CD4-positive, alpha-beta T cell (primary cell): ENCODE data around the gene LRPPRC. TPM values are rescaled to one million over a fixed set of nuclear protein-coding genes. Genes with fewer than 3 reads are reported as not detected.

Source experiments
- ATAC-seq: fragments of 200-7000 bp; cut with Tn5 transposase; one replicate; pipeline ENCODE4 v1.10.0; 2022; ENCODE audit warnings: mild to moderate bottlenecking; ENCODE audit not compliant: poor library complexity
- CTCF ChIA-PET: fragments of 350-600 bp; sonication (Branson Sonifier 250); formaldehyde crosslinking; loops from one replicate; lab custom pipeline; 2021; ENCODE audit warnings: antibody characterized with exemption, inconsistent platforms; lab: Charles Lee
- POLR2A ChIA-PET: fragments of 350-600 bp; sonication (Branson Sonifier 250); formaldehyde crosslinking; loops from one replicate; lab custom pipeline; 2021; ENCODE audit warnings: antibody characterized with exemption, inconsistent platforms; lab: Charles Lee
- DNase-seq, 14 experiments: peaks; one replicate each; pipeline ENCODE4 v3.0.0-alpha.2; 2013 to 2020; ENCODE audit warnings: mixed read lengths in 2 of 14
- H3K27ac ChIP-seq, 2 donors: one replicate each; pipeline versions ENCODE4 v1.5.1 to v1.7.0; 2013; ENCODE audit warnings: low read length in 2 of 2, low read depth in 1 of 2, mild to moderate bottlenecking in 1 of 2
- H3K27me3 ChIP-seq, 2 experiments: 1 replicate in 1 of 2; 2 replicates in 1 of 2; pipeline versions ENCODE4 v1.6.1 to v1.7.0; 2013; ENCODE audit warnings: low read length in 2 of 2, control low read depth in 1 of 2, mild to moderate bottlenecking in 1 of 2, moderate library complexity in 1 of 2; ENCODE audit not compliant: insufficient read depth in 2 of 2, control insufficient read depth in 1 of 2
- H3K36me3 ChIP-seq: one replicate; pipeline ENCODE4 v1.6.1; 2013; ENCODE audit warnings: low read length, control low read depth; ENCODE audit not compliant: insufficient read depth
- H3K4me1 ChIP-seq: one replicate; pipeline ENCODE4 v1.6.1; 2013; ENCODE audit warnings: low read length, control low read depth; ENCODE audit not compliant: insufficient read depth
- H3K4me3 ChIP-seq: one replicate; pipeline ENCODE4 v1.5.1; 2013; ENCODE audit warnings: mild to moderate bottlenecking, low read length, moderate library complexity
- H3K9me3 ChIP-seq, 2 experiments: 1 replicate in 1 of 2; 2 replicates in 1 of 2; pipeline versions ENCODE4 v1.6.1 to v1.7.0; 2013; ENCODE audit warnings: low read length in 2 of 2, mild to moderate bottlenecking in 2 of 2, control low read depth in 1 of 2, moderate library complexity in 1 of 2; ENCODE audit not compliant: control insufficient read depth in 1 of 2, insufficient read depth in 1 of 2
- H3K27ac Mint-ChIP-seq: one replicate; pipeline ENCODE4 v1.8.0; 2020; ENCODE audit warnings: mixed read lengths
- H3K27me3 Mint-ChIP-seq: one replicate; pipeline ENCODE4 v1.8.0; 2021; ENCODE audit warnings: mixed read lengths
- H3K36me3 Mint-ChIP-seq: one replicate; pipeline ENCODE4 v1.8.0; 2021; ENCODE audit warnings: low read depth, mixed read lengths
- H3K4me1 Mint-ChIP-seq: one replicate; pipeline ENCODE4 v1.8.0; 2021; ENCODE audit warnings: low read depth, mixed read lengths
- H3K4me3 Mint-ChIP-seq: one replicate; pipeline ENCODE4 v1.8.0; 2020; ENCODE audit warnings: mild to moderate bottlenecking, mixed read lengths
- H3K9me3 Mint-ChIP-seq: one replicate; pipeline ENCODE4 v1.8.0; 2020; ENCODE audit warnings: mixed read lengths
- intact Hi-C, 2 experiments: fragments of 100-400 bp; cut with DNase I in 1 of 2; cut with micrococcal nuclease in 1 of 2; formaldehyde crosslinking; loops; one replicate each; pipeline versions ENCODE4 v1.15.1 to v1.9.0; 2023 to 2025; cut with DNase I, micrococcal nuclease
- total RNA-seq, 174 experiments: library from RNA in 2 of 174; stranded (reverse) in 2 of 174; gene quantifications; one replicate each; pipeline ENCODE4 v1.2.3 and lab custom pipeline; 2021 to 2026
- TF ChIP-seq, protein P1 (sequence below): fragments of 200-600 bp; IDR thresholded peaks from one replicate; pipeline ENCODE4 v1.8.0; 2022; ENCODE audit warnings: antibody characterized with exemption, mild to moderate bottlenecking

LRPPRC gene
- total RNA-seq, 2 experiments from 2014 or later, result 55.2 to 55.4 TPM

DNA sequence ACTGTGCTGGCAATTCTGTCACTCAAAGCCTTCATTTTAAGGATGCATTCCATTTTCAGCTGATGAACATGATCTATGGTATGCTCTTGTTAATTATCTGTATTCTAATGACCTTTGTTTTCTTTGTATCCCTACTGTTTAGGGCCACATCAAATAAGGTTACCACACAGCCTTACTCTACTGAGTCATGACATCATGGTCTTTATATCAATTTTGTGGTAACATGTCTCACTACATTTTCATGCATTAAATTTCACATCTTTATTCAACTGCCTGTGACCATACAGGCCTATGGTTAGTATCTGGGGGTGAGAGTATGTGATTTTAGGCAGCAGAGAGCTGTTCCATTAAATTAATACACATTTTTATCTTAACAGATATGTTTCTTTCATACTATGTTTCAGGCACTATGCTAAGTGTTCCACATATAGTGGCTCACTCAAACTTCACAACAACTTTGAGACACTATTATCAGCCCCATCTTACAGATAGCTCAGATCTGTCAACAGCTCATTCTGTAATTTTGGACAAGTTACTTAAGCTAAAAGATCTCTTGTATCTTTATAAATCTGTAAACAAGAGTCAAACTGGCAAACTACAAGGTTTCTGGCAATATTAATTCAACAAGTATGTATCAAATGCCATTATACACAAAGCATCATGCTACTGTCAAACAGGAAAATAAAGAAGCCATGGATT is 18.0 kb downstream of the LRPPRC start:
- Histone ChIP-seq H3K4me1 (no peaks in the 10 kb centered on the region), H3K27ac (no peak overlapping the region), H3K9me3 (no peaks in the 10 kb centered on the region), H3K4me3 (no peak overlapping the region), H3K36me3 (peaks cover 85% of the 10 kb centered on the region), H3K27me3 (no peaks in the 10 kb centered on the region)
- Mint-ChIP-seq H3K4me1 (no peaks in the 10 kb centered on the region), H3K27ac (no peak overlapping the region), H3K4me3 (no peak overlapping the region), H3K27me3 (no peaks in the 10 kb centered on the region), H3K36me3 (peaks cover 84% of the 10 kb centered on the region), H3K9me3 (no peaks in the 10 kb centered on the region)
- TF ChIP-seq, protein P1, sequence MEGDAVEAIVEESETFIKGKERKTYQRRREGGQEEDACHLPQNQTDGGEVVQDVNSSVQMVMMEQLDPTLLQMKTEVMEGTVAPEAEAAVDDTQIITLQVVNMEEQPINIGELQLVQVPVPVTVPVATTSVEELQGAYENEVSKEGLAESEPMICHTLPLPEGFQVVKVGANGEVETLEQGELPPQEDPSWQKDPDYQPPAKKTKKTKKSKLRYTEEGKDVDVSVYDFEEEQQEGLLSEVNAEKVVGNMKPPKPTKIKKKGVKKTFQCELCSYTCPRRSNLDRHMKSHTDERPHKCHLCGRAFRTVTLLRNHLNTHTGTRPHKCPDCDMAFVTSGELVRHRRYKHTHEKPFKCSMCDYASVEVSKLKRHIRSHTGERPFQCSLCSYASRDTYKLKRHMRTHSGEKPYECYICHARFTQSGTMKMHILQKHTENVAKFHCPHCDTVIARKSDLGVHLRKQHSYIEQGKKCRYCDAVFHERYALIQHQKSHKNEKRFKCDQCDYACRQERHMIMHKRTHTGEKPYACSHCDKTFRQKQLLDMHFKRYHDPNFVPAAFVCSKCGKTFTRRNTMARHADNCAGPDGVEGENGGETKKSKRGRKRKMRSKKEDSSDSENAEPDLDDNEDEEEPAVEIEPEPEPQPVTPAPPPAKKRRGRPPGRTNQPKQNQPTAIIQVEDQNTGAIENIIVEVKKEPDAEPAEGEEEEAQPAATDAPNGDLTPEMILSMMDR, result no peak
- POLR2A ChIA-PET, result interaction anchor here (1.7 kb wide), 1 partner anchor 18 kb away, joined by 3 read pairs; the partner anchor contains the start of gene LRPPRC
- CTCF ChIA-PET, result no interaction called here
- no peak for ATAC-seq
- DNase-seq, result no peak
- intact Hi-C loops, result no loop called here

- no peaks in the 10 kb centered on the region for H3K4me1 ChIP-seq
- no peaks in the 10 kb centered on the region for H3K27me3 Mint-ChIP-seq
- H3K4me3 ChIP-seq, result no peak overlapping the region
- ChIA-PET POLR2A (no interaction called here), CTCF (interaction anchor here (0.9 kb wide), 1 partner anchor 83 kb away, joined by 3 read pairs; no protein-coding TSS in a partner anchor)
- H3K27ac Mint-ChIP-seq, result no peak overlapping the region
- H3K4me1 Mint-ChIP-seq, result no peaks in the 10 kb centered on the region
- intact Hi-C loops, result no loop called here
- TF ChIP-seq, protein P1, result no peak
- no peaks in the 10 kb centered on the region for H3K27me3 ChIP-seq
- no peaks in the 10 kb centered on the region for H3K9me3 Mint-ChIP-seq
- H3K4me3 Mint-ChIP-seq, result no peak overlapping the region
- ATAC-seq (no peak), DNase-seq (no peak)
- H3K36me3 Mint-ChIP-seq, result peaks cover 92% of the 10 kb centered on the region
- H3K27ac ChIP-seq, result no peak overlapping the region
- H3K36me3 ChIP-seq, result peaks cover 70% of the 10 kb centered on the region
- H3K9me3 ChIP-seq, result no peaks in the 10 kb centered on the region
Observed at GRCh38 chr2:43960921-43961320, 34.9 kb downstream of the LRPPRC start.

DNA sequence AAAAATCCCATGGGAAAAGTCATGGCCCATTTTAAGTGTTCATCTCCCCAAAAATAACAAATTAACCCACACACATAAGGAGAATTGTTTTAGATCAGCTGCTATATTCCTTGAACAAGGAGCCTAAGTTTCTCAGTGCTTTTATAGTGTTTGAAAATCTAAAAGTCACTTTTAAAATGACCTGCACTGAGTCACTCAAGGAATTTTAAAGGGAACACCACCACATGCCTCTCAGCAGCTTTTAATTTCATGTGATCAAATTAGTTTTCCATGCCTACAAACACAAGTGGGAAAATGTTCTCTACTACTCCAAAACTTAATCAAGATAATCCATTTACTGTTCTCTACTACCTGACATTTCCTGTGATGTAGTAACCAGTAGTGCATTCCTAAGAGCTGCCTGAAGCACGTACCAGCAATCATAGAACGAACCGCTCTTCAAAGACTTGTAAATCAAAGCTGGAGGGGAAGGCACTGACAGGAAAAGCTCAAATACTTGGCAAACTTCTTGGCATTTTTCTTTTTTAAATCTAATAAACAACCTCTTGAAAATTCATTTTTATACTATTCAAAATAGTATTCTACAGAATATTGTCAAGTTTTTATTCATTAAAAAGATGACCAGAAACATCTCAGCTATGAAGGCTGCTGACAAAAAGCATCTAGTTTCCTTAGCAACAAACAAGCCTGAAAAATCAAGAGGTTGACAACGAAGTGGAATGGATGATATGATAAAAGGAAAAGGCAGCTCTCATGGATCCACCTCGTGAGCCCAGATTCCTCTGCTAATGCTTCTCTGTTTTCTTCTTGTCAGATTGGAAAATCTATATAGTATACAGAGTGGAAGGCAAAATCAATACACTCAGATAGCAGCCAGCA is 37.2 kb downstream of the LRPPRC start:
- no peaks in the 10 kb centered on the region for H3K9me3 Mint-ChIP-seq
- Histone ChIP-seq H3K27ac (no peak overlapping the region), H3K9me3 (no peaks in the 10 kb centered on the region), H3K27me3 (no peaks in the 10 kb centered on the region), H3K36me3 (peaks cover 80% of the 10 kb centered on the region), H3K4me3 (no peak overlapping the region), H3K4me1 (no peaks in the 10 kb centered on the region)
- no peak overlapping the region for H3K27ac Mint-ChIP-seq
- ATAC-seq (no peak), DNase-seq (no peak)
- intact Hi-C loops, result no loop called here
- no peaks in the 10 kb centered on the region for H3K27me3 Mint-ChIP-seq
- ChIA-PET CTCF (no interaction called here), POLR2A (no interaction called here)
- TF ChIP-seq, protein P1, result no peak
- no peaks in the 10 kb centered on the region for H3K4me1 Mint-ChIP-seq
- H3K4me3 Mint-ChIP-seq, result no peak overlapping the region
- peaks cover 93% of the 10 kb centered on the region for H3K36me3 Mint-ChIP-seq
